Dendritic cell treated with granulocyte-macrophage colony-stimulating factor and Interleukin-4, amounts not matched to agents 40 ng/mL and 50 ng/mL, for 4 days (primary cell): ENCODE measurements around the gene MEN1.

ENCODE experiments used
- H3K27ac Mint-ChIP-seq: one replicate; pipeline ENCODE4 v1.8.0; 2022; ENCODE audit warnings: mild to moderate bottlenecking, mixed read lengths
- H3K27me3 Mint-ChIP-seq: one replicate; pipeline ENCODE4 v1.8.0; 2022; ENCODE audit warnings: mild to moderate bottlenecking, mixed read lengths
- H3K36me3 Mint-ChIP-seq: one replicate; pipeline ENCODE4 v1.8.0; 2022; ENCODE audit warnings: low read depth, mixed read lengths
- H3K4me1 Mint-ChIP-seq: one replicate; pipeline ENCODE4 v1.8.0; 2022; ENCODE audit warnings: low read depth, mixed read lengths
- H3K4me3 Mint-ChIP-seq: one replicate; pipeline ENCODE4 v1.8.0; 2022; ENCODE audit warnings: mild to moderate bottlenecking, moderate library complexity, mixed read lengths
- H3K9me3 Mint-ChIP-seq: one replicate; pipeline ENCODE4 v1.8.0; 2022; ENCODE audit warnings: mixed read lengths
- intact Hi-C: fragments of 100-400 bp; cut with micrococcal nuclease; formaldehyde crosslinking; loops from one replicate; pipeline ENCODE4 v1.15.0; 2022

The MEN1 gene

DNA sequence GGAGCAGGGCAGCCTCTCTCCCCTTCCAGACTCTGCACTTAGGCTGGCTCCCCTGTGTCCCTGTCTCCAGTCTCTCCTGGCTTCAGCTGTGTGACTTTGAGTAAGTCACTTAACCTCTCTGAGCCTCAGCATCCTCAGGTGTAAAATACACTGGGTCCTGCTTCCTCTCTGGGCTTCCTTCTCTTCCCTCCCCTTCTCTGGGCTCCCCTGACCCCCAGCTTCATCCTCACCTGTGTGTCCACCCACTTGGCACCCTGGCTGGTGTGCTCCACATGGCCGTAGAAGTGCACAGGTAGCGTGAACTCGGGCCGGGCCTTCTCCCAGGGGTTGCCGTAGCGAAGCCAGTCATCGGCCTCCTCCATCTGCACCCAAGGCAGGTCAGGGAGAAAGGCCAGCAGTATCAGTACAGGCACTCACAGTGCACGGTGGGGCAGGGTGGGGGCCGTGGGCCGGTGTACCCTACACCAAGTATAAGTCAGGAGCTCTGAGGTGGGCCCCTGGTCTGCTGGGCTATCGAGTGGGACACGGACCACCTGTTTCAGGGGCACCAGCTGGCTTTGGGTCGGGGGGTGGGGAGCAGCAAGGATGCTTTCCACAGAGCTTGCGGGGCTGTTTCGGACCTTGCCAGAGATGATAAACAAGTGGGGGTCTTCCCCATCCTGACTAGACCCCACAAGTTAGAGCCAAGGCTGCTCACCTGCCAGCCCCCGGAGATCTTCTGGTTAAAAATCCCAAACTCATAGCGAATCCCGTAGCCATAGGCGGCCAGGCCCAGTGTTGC is 52.6 kb downstream of the MEN1 start:
- Mint-ChIP-seq H3K36me3 (peaks cover 67% of the 10 kb centered on the region), H3K27me3 (no peaks in the 10 kb centered on the region), H3K9me3 (no peaks in the 10 kb centered on the region), H3K4me1 (peaks cover 9% of the 10 kb centered on the region), H3K27ac (no peak overlapping the region), H3K4me3 (no peak overlapping the region)
- intact Hi-C loops: no loop called here

GRCh38 chr11:64755681-64756361 is 54.5 kb downstream of the MEN1 start:
- Mint-ChIP-seq H3K36me3 (peaks cover 67% of the 10 kb centered on the region), H3K9me3 (no peaks in the 10 kb centered on the region), H3K4me3 (no peak overlapping the region), H3K27ac (no peak overlapping the region), H3K27me3 (no peaks in the 10 kb centered on the region), H3K4me1 (no peaks in the 10 kb centered on the region)
- intact Hi-C loops: no loop called here

DNA sequence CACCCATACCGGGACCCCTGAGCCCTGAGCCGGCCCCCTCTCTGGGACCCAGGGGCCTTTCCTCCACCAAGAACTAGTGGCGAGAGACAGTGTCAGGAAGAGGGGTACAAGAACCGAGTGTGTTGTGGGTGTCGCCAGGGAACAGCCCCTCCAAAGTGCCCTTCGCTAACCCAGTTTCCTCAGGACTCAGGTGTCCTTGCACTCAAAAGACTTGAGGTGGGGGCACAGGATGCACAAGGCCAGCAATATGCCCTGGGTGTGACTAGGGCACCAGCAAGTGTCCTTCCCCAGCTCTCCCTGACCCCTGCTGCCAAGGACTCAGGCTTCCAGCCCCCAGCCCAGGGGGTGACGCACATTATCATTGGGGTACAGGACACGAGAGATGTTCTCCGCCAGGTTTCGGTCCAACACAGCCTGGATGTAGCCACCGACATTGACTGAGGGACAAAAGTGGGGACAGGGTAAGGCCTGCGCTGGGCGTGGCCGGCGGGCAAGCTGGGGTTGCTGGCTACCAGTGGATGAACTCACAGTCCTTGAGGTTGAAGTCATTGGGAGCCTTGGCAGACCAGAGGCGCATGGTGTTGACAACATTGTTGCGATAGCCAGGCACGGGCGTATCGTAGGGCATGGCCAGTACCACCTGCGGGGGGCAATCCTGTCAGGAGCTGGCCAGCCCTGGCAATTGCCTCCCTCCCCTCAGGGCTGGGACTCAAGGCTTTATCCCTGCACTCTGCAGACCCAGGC is 55.3 kb downstream of the MEN1 start:
- peaks cover 69% of the 10 kb centered on the region for H3K36me3 Mint-ChIP-seq
- H3K27me3 Mint-ChIP-seq: no peaks in the 10 kb centered on the region
- no peak overlapping the region for H3K27ac Mint-ChIP-seq
- intact Hi-C loops: no loop called here
- H3K4me1 Mint-ChIP-seq: no peaks in the 10 kb centered on the region
- no peak overlapping the region for H3K4me3 Mint-ChIP-seq
- H3K9me3 Mint-ChIP-seq: no peaks in the 10 kb centered on the region

- H3K9me3 Mint-ChIP-seq: no peaks in the 10 kb centered on the region
- intact Hi-C loops: no loop called here
- no peaks in the 10 kb centered on the region for H3K4me1 Mint-ChIP-seq
- H3K27me3 Mint-ChIP-seq: no peaks in the 10 kb centered on the region
- no peak overlapping the region for H3K4me3 Mint-ChIP-seq
- H3K36me3 Mint-ChIP-seq: peaks cover 65% of the 10 kb centered on the region
- no peak overlapping the region for H3K27ac Mint-ChIP-seq
These were observed 56.0 kb downstream of the MEN1 start for GRCh38 chr11:64754124-64754918.
